Activated CD8-positive, alpha-beta memory T cell treated with anti-CD3 and anti-CD28 coated beads, Interleukin-2, amount 50 U/mL, for 24 hours (primary cell): ENCODE measurements around the gene DALRD3.

Experiments used
- DNase-seq: peaks from one replicate; pipeline ENCODE4 v3.0.0-alpha.2; 2020; ENCODE audit errors: extremely low read depth

Gene DALRD3

GRCh38 chr3:49017971-49018706, at the start of gene DALRD3:
TSS of gene DALRD3 (minus strand) at chr3:49018580. CDS start at chr3:49018564, 16 bp downstream.
- peak; percentile 30 for DNase-seq

DNA sequence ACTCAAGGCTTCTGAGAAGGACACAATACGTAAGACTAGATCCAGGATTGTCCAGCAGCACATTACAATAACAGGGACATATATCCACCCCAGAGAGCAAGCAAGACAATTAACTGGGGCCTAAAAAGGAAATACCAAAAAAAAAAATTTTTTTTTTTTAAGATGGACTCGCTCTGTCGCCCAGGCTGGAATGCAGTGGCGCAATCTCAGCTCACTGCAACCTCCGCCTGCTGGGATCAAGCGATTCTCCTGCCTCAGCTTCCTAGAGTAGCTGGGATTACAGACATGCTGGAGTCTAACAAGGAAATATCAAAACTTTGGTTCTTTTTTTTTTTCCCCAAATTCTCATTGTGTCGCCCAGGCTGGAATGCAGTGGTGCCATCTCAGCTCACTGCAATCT, 39.6 kb upstream of the DALRD3 start:
- DNase-seq, result no peak

DNA sequence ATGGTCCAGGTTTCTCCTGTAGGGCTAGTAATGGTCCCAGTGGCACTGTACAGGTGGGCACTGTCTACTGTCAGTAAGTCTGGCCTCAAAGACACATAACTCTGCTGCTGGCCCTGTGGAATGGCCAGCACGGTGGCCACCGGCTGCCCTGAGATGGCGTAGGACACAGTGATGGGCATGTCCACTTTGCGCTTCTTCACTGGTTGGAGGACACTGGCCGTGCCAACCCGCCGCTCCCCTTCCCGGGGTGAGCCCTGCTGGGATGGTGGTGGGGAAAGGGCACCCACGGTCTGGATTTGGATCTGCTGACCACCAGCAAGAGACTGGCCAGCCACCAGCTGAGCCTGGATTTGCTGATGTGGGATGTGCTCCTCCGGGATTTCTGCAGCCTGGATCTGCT, 38.9 kb upstream of the DALRD3 start:
- DNase-seq, result no peak

GRCh38 chr3:49054344-49054862, 36.0 kb upstream of the DALRD3 start:
- no peak for DNase-seq

DNA sequence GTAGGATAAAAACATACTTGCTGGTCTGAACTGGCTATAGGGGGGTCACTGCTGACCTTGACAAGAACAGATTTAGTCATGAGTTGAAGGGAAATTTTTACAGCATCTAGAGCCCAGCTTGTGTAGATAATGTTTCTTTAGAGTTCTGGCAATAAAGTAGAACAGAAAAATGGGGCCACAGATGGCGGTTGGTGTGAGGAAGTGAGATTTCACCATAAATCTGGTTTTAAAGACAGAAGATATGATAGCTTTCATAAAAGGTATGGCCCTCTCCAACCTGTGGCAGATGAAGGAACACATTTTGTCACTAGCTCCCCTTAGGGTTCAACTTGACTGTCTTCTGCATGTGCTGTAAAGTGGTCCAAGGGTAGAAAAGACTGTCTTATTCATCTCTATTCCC, 35.2 kb upstream of the DALRD3 start:
- no peak for DNase-seq

- no peak for DNase-seq
Observed at GRCh38 chr3:49035281-49035680, 16.9 kb upstream of the DALRD3 start.

DNA sequence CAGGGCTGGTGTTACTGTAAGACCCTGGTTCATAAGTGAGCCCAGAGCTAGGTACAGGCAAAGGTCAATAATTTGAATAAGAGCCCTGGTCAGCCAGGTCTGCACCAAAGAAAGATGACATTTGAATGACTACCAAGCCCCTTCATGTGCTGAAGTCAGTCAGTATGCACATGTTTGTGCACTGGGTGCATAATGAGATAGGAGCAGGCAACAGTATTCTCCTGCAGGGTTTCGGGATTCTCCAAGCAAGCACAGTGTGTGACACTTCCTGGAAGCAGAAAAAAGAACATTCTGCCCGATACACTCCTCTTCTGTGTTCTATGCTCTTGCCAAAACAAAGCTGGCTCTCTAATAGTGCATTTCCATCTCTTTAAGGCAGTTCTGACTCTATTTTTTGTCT, 16.3 kb upstream of the DALRD3 start:
- DNase-seq, result no peak

- no peak for DNase-seq
Observed at GRCh38 chr3:49032646-49033304, 14.4 kb upstream of the DALRD3 start.

GRCh38 chr3:49030321-49030720, 11.9 kb upstream of the DALRD3 start:
- no peak for DNase-seq

GRCh38 chr3:49029563-49029884, 11.1 kb upstream of the DALRD3 start:
- DNase-seq, result no peak

GRCh38 chr3:49028673-49029562, 10.5 kb upstream of the DALRD3 start, which contains the start of gene IMPDH2:
TSS of gene IMPDH2 (minus strand) at chr3:49029398. CDS start at chr3:49029350, 48 bp downstream.
- peak; percentile 80 for DNase-seq

DNA sequence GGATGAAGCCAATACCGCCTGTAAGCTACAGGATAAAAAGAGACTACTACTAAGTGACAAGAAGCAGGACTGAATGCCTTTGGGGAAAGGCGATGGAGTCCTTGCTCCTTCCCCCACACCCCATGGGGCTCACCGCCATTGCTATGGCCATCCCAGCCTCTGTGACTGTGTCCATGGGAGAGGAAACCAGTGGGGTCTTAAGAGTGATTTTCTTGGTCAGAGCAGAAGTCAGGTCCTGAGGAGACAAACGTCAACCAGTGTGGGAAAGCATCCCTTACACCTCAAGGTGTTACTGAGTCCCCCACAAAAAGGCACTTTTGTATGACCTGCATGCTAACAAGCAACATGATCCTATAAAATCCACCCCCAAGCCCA, 9.9 kb upstream of the DALRD3 start:
- DNase-seq, result no peak

- DNase-seq, result no peak
Observed at GRCh38 chr3:49027634-49028033, 9.3 kb upstream of the DALRD3 start.

DNA sequence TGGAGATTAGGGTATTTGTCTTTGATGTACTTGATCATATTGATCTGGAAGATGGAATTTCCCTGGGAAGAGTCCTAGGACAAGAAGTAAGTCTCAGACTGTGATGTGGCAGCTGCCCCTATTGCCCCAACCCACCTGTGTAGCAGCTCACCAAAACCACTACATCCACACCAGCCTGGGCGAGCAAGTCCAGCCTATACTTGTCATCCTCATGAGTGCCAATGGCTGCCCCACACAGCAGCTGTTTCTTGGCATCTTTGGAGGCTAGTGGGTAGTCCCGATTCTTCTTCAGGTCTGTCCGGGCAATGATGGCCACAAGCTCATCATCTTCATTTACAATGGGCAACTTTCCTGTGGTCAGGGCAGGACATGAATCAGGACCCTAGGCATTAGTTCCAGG, 8.2 kb upstream of the DALRD3 start:
- DNase-seq, result no peak

DNA sequence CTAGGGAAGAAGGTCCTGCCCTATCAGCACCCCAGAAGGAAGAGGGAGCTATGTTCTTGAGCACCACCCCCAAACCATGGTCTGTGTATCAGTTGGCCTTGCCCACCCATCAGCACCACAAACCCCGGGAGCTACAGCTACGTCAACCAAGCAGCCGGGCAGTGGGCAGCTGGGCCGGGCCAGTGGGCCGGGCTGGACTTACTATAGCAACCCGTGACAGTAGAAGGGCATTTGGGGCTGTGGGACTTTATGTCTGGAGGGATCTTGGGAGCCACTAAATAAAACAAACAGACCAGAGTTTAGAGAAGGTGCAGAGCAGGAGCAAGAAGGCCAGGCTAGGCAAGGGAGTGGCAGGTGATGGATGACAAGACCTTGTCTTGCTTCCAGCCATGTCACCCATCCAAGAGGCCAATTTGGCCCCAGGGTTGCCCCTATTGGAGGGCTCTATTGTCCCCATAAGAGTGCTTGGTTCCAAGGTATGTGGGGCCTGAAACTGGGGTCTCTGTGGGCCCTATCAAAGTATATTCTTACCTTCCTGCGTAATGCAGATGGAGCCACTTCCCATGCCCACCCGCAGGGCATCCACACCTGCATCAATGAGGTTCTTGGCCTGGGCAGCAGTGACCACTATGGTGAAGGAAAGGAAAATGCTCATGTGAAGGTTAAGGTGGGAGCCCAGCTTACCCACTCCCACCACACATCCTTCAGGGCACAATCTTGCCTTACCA, 7.6 kb upstream of the DALRD3 start:
- no peak for DNase-seq

DNA sequence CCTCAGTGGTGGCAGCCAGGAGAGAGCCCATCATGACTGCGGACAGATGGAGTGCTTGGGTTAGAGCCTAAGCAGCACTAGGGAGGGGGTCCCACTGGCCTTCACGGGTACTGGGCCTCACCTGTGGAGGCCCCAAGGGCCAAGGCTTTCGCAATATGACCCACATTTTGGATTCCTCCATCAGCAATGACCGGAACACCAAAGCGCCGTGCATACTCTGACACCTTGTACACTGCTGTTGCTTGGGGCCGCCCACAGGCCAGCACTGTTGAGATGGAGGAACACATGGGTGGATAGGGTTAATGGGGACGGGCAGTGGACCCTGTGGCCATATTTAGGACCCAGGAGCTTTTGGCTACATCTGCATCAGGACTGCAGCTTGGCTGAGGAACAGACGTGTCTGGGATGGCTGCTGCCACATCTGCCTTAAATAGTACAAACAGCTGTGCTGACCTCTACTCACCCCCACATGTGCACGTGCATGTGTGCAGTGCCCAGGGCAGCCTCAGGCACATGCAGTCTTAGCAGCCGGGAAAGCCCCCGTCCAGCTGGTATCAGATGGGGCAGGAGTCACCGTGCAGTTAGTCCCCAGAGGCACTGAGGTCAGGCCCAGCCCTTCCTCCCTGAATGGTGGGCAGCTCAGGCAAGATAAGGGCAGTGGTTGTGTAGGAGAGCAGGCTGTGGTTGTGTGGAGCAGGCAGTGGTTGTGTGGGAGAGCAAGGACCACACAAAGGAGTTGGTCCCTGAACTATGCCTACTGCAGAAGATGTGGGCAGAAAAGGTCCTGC, 6.8 kb upstream of the DALRD3 start:
- DNase-seq, result no peak

DNA sequence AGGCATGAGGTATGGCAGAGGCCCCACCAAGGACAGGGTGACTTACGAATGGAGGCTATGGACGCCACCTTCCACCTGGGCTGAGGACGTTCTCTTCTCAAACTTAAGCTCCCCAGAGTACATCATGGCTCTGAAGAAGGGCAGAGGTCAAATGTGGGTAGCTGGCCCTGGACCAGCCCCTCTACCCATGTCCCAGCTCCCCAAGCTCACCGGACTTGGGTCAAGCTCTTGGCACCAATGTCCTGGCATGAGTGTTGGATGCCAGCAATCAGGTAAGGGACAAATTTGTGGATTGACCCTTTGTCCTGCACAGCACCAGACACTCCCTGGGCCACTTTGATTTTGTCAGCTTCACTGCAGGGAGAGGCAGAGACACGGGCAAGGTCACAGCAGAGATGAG, 6.1 kb upstream of the DALRD3 start:
- DNase-seq, result no peak

DNA sequence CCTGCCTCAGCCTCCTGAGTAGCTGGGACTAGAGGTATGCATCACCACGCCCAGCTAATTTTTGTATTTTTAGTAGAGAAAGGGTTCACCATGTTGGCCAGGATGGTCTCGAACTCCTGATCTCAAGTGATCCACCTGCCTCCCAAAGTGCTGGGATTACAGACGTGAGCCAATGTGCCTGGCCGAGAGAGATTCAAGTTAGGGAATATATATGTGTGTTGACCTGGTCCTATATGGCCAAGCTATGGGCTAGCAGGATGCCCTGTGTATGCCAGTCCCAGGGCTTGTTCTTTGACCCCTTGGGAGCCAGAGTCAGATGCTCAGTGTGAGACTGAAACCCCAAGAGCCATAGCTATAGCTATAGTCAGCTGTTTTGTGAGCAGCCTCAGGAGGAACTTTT, 5.4 kb upstream of the DALRD3 start:
- DNase-seq, result no peak

- DNase-seq, result no peak
Observed at GRCh38 chr3:49022688-49023171, 4.3 kb upstream of the DALRD3 start.

- peak; percentile 78 for DNase-seq
Observed at GRCh38 chr3:49021813-49022687, 3.7 kb upstream of the DALRD3 start, which contains the start of gene NDUFAF3. TSS of gene NDUFAF3 (plus strand) at chr3:49022121. CDS start at chr3:49022145, 24 bp downstream.
